ENCODE results near the gene ZNF280D. TPM values are rescaled to one million over a fixed set of nuclear protein-coding genes. Genes with fewer than 3 reads are reported as not detected.
"Not testable (repeated sequence)": the region's sequence is repeated elsewhere in the genome, so short reads cannot be mapped to it uniquely, and the experiment has no call there.

ZNF280D gene
- polyA plus RNA-seq, 1 donor from 2014 or later: 35.4 TPM

DNA sequence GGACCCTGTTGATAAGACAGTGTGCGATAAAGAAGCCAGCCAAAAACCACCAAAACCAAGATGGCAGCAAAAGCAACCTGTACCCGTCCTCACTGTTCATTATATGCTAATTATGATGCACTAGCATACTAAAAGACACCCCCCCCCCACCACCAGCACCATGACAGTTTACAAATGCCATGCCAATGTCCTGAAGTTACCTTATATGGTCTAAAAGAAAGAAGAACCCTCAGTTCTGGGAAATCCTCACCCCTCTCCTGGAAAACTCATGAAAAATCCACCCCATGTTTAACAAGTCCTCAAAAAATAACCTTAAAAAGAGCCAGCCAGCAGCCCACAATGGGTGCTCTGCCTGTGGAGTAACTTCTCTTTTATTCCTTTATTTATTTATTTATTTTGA lies 48.4 kb upstream of the ZNF280D start:
- no peaks in the 10 kb centered on the region for H3K36me3 ChIP-seq (ENCODE audit: insufficient read depth, low read length)
- no peak overlapping the region for H3K4me2 ChIP-seq (ENCODE audit: low read length)
- no peaks in the 10 kb centered on the region for H3F3A ChIP-seq (ENCODE audit: insufficient read depth, low read length, poor library complexity, severe bottlenecking)
- no peaks in the 10 kb centered on the region for H3K9me2 ChIP-seq (ENCODE audit: insufficient read depth, low read length)
- H3K4me3 ChIP-seq (ENCODE audit: low read length): no peak overlapping the region
- no peaks in the 10 kb centered on the region for H3K79me2 ChIP-seq (replicated peaks; ENCODE audit: insufficient read depth, low read length)
- TF ChIP-seq EZH2 (IDR thresholded peaks at IDR 0.05; ENCODE audit: borderline replicate concordance, insufficient read depth, low read length, poor library complexity, severe bottlenecking) (no peak), SMC3 (conservative IDR thresholded peaks at IDR 0.05; ENCODE audit: poor library complexity) (no peak), POLR2AphosphoS5 (IDR thresholded peaks at IDR 0.05) (no peak), RAD21 (conservative IDR thresholded peaks at IDR 0.05) (no peak), MXI1 (conservative IDR thresholded peaks at IDR 0.05; ENCODE audit: poor library complexity, severe bottlenecking) (no peak), TAF1 (IDR thresholded peaks at IDR 0.05; ENCODE audit: low read depth) (no peak), EP300 (conservative IDR thresholded peaks at IDR 0.05; ENCODE audit: poor library complexity, severe bottlenecking) (no peak)
- TF ChIP-seq, protein P1, sequence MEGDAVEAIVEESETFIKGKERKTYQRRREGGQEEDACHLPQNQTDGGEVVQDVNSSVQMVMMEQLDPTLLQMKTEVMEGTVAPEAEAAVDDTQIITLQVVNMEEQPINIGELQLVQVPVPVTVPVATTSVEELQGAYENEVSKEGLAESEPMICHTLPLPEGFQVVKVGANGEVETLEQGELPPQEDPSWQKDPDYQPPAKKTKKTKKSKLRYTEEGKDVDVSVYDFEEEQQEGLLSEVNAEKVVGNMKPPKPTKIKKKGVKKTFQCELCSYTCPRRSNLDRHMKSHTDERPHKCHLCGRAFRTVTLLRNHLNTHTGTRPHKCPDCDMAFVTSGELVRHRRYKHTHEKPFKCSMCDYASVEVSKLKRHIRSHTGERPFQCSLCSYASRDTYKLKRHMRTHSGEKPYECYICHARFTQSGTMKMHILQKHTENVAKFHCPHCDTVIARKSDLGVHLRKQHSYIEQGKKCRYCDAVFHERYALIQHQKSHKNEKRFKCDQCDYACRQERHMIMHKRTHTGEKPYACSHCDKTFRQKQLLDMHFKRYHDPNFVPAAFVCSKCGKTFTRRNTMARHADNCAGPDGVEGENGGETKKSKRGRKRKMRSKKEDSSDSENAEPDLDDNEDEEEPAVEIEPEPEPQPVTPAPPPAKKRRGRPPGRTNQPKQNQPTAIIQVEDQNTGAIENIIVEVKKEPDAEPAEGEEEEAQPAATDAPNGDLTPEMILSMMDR (IDR thresholded peaks at IDR 0.05; ENCODE audit: poor library complexity, severe bottlenecking): no peak
- TF ChIP-seq, protein P2, sequence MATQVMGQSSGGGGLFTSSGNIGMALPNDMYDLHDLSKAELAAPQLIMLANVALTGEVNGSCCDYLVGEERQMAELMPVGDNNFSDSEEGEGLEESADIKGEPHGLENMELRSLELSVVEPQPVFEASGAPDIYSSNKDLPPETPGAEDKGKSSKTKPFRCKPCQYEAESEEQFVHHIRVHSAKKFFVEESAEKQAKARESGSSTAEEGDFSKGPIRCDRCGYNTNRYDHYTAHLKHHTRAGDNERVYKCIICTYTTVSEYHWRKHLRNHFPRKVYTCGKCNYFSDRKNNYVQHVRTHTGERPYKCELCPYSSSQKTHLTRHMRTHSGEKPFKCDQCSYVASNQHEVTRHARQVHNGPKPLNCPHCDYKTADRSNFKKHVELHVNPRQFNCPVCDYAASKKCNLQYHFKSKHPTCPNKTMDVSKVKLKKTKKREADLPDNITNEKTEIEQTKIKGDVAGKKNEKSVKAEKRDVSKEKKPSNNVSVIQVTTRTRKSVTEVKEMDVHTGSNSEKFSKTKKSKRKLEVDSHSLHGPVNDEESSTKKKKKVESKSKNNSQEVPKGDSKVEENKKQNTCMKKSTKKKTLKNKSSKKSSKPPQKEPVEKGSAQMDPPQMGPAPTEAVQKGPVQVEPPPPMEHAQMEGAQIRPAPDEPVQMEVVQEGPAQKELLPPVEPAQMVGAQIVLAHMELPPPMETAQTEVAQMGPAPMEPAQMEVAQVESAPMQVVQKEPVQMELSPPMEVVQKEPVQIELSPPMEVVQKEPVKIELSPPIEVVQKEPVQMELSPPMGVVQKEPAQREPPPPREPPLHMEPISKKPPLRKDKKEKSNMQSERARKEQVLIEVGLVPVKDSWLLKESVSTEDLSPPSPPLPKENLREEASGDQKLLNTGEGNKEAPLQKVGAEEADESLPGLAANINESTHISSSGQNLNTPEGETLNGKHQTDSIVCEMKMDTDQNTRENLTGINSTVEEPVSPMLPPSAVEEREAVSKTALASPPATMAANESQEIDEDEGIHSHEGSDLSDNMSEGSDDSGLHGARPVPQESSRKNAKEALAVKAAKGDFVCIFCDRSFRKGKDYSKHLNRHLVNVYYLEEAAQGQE (IDR thresholded peaks at IDR 0.05; ENCODE audit: borderline replicate concordance): no peak
- H3K27ac ChIP-seq (ENCODE audit: low read length): no peak overlapping the region
- H3K9me3 ChIP-seq (ENCODE audit: low read length): no peaks in the 10 kb centered on the region
- no peaks in the 10 kb centered on the region for H3K27me3 ChIP-seq (ENCODE audit: insufficient read depth, low read depth, low read length)
- H3K9ac ChIP-seq (ENCODE audit: low read length): no peak overlapping the region
- H4K20me1 ChIP-seq (ENCODE audit: insufficient read depth): no peaks in the 10 kb centered on the region
- H2AFZ ChIP-seq (ENCODE audit: low read depth, low read length): no peak overlapping the region

DNA sequence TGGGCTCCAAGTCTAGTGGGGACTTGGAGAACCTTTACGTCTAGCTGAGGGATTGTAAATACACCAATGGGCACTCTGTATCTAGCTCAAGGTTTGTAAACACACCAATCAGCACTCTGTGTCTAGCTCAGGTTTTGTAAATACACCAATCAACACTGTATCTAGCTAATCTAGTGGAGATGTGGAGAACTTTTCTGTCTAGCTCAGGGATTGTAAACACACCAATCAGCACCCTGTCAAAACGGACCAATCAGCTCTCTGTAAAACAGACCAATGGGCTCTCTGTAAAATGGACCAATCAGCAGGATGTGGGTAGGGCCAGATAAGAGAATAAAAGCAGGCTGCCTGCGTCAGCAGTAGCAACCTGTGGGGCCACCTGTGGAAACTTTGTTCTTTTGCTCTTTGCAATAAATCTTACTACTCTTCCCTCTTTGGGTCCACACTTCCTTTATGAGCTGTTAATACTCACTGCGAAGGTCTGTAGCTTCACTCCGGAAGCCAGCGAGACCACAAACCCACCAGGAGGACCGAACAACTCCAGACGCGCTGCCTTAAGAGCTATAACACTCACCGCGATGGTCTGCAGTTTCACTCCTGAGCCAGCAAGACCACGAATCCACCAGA lies 46.9 kb upstream of the ZNF280D start:
- not testable (repeated sequence) for H3K9ac ChIP-seq (ENCODE audit: low read length); H2AFZ ChIP-seq (ENCODE audit: low read depth, low read length); H4K20me1 ChIP-seq (ENCODE audit: insufficient read depth); H3K4me2 ChIP-seq (ENCODE audit: low read length); H3K9me2 ChIP-seq (ENCODE audit: insufficient read depth, low read length); H3K9me3 ChIP-seq (ENCODE audit: low read length); H3K27me3 ChIP-seq (ENCODE audit: insufficient read depth, low read depth, low read length); H3F3A ChIP-seq (ENCODE audit: insufficient read depth, low read length, poor library complexity, severe bottlenecking); H3K36me3 ChIP-seq (ENCODE audit: insufficient read depth, low read length); H3K4me3 ChIP-seq (ENCODE audit: low read length); H3K79me2 ChIP-seq (replicated peaks; ENCODE audit: insufficient read depth, low read length); H3K27ac ChIP-seq (ENCODE audit: low read length)

DNA sequence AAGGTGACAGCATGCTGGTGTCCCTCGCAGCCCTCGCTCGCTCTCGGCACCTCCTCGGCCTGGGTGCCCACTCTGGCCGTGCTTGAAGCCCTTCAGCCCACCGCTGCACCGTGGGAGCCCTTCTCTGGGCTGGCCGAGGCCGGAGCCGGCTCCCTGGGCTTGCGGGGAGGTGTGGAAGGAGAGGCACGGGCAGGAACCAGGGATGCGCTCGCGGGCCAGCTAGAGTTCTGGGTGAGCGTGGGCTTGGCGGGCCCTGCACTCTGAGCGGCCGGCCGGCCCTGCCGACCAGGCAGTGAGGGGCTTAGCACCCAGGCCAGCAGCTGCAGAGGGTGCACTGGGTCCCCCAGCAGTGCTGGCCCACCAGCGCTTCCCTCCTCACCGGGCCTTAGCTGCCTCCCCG lies 46.1 kb upstream of the ZNF280D start:
- H3K4me3 ChIP-seq (ENCODE audit: low read length); H2AFZ ChIP-seq (ENCODE audit: low read depth, low read length); H3K27me3 ChIP-seq (ENCODE audit: insufficient read depth, low read depth, low read length); H3K4me2 ChIP-seq (ENCODE audit: low read length); H3K36me3 ChIP-seq (ENCODE audit: insufficient read depth, low read length); H3K27ac ChIP-seq (ENCODE audit: low read length); H4K20me1 ChIP-seq (ENCODE audit: insufficient read depth); H3K9ac ChIP-seq (ENCODE audit: low read length); H3K9me3 ChIP-seq (ENCODE audit: low read length); H3K79me2 ChIP-seq (replicated peaks; ENCODE audit: insufficient read depth, low read length); H3K9me2 ChIP-seq (ENCODE audit: insufficient read depth, low read length); H3F3A ChIP-seq (ENCODE audit: insufficient read depth, low read length, poor library complexity, severe bottlenecking): not testable (repeated sequence)
